ENCODE data around the gene CFHR2. TPM values are rescaled to one million over a fixed set of nuclear protein-coding genes. Genes with fewer than 3 reads are reported as not detected.

The CFHR2 gene
- not detected in 5 replicates for total RNA-seq (2022; extraction: Qiagen RNA extraction)

GRCh38 chr1:196943568-196943967 is at the start of gene CFHR2:
Gene CFHR2, plus strand, starts transcription at chr1:196943738. Its CDS starts 143 bp downstream, at chr1:196943881.

DNA sequence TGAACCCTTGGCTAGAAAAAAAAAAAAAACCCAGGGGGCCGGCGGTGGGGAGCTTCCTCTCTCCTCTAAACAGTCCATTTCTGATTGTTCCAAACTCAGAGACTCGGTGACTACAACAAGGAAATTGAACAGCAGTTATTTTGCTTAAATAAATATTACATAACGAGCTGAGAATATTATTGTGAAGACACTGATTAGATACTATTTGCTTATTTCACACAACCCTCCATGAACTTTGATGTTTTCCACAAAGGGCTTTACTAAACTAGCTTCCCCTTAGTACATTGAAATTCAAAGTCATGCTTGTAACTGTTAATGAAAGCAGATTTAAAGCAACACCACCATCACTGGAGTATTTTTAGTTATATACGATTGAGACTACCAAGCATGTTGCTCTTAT is 33.7 kb downstream of the CFHR2 start, which contains the start of gene CFHR5:
TSS of gene CFHR5 (plus strand) at position 279 of the 400 bp plus-strand sequence. CDS start at position 388, 109 bp downstream.

Other genes with a start within 250 kb of the CFHR2 start
- gene CFHR3, start 168.9 kb upstream of the CFHR2 start, total RNA-seq (2022; extraction: Qiagen RNA extraction), result 0.10 to 0.24 TPM (median 0.21 TPM) in 5 replicates
- gene CFHR1, start 124.0 kb upstream of the CFHR2 start, total RNA-seq (2022; extraction: Qiagen RNA extraction), result 0.20 to 0.27 TPM in 2 of 5 replicates, not detected in the others
- gene CFHR4, start 55.7 kb upstream of the CFHR2 start, total RNA-seq (2022; extraction: Qiagen RNA extraction), result not detected in 5 replicates
- gene CFHR5, start 33.8 kb downstream of the CFHR2 start, total RNA-seq (2022; extraction: Qiagen RNA extraction), result not detected in 5 replicates
- gene F13B, start 123.5 kb downstream of the CFHR2 start, total RNA-seq (2022; extraction: Qiagen RNA extraction), result 0.05 to 0.08 TPM (median 0.06 TPM) in 4 of 5 replicates, not detected in the other
- gene ASPM, start 202.9 kb downstream of the CFHR2 start, total RNA-seq (2022; extraction: Qiagen RNA extraction), result 20.6 to 24.0 TPM (median 22.6 TPM) in 5 replicates